HepG2 (cell line): Measurements from ENCODE around the gene HMGN4. TPM values are rescaled to one million over a fixed set of nuclear protein-coding genes. Genes with fewer than 3 reads are reported as not detected.

Experiments used
- PITX1 ChIP-seq: sonication (generic); formaldehyde crosslinking; IDR thresholded peaks from 2 replicates; pipeline ENCODE4 v1.5.1; 2020; ENCODE audit warnings: mild to moderate bottlenecking, missing genetic modification reagents
- PRPF4 ChIP-seq: fragments of 200-400 bp; formaldehyde crosslinking; IDR thresholded peaks from 2 replicates; pipeline ENCODE4 v1.6.1; 2016; ENCODE audit warnings: low read length, low read depth; ENCODE audit not compliant: poor library complexity, severe bottlenecking
- RBM39 ChIP-seq: fragments of 200-400 bp; formaldehyde crosslinking; IDR thresholded peaks from one replicate; pipeline ENCODE4 v1.6.1; 2018; ENCODE audit warnings: antibody characterized with exemption, mild to moderate bottlenecking, low read depth, low read length; ENCODE audit not compliant: poor library complexity, severe bottlenecking
- SRY ChIP-seq: sonication (generic); formaldehyde crosslinking; IDR thresholded peaks from 2 replicates; pipeline ENCODE4 v1.8.0; 2022; ENCODE audit warnings: mild to moderate bottlenecking, missing genetic modification reagents
- SYNCRIP ChIP-seq: fragments of 200-400 bp; formaldehyde crosslinking; IDR thresholded peaks from 2 replicates; pipeline ENCODE4 v1.6.1; 2018; ENCODE audit warnings: mild to moderate bottlenecking, low read depth, low read length; ENCODE audit not compliant: insufficient read depth
- TCF12 ChIP-seq, 2 experiments: fragments of 450-650 bp in 1 of 2; sonication (generic) in 1 of 2; formaldehyde crosslinking in 1 of 2; IDR thresholded peaks; 2 replicates each; pipeline versions ENCODE4 v1.6.1 to v1.8.0; 2017 to 2022; ENCODE audit warnings: antibody characterized with exemption in 1 of 2, mild to moderate bottlenecking in 1 of 2, missing genetic modification reagents in 1 of 2, moderate library complexity in 1 of 2
- WIZ ChIP-seq: sonication (generic); formaldehyde crosslinking; IDR thresholded peaks from 2 replicates; pipeline ENCODE4 v1.5.1; 2020; ENCODE audit warnings: mild to moderate bottlenecking, missing genetic modification reagents
- ZC3H13 ChIP-seq: sonication (generic); formaldehyde crosslinking; IDR thresholded peaks from 2 replicates; pipeline ENCODE4 v1.8.1; 2023; ENCODE audit warnings: mild to moderate bottlenecking, missing genetic modification reagents, moderate library complexity
- ZFY ChIP-seq: sonication (generic); formaldehyde crosslinking; IDR thresholded peaks from 2 replicates; pipeline ENCODE4 v1.4.0; 2020; ENCODE audit warnings: missing genetic modification reagents
- ZMYM2 ChIP-seq: sonication (generic); formaldehyde crosslinking; IDR thresholded peaks from 2 replicates; pipeline ENCODE4 v1.8.0; 2022; ENCODE audit warnings: mild to moderate bottlenecking, missing genetic modification reagents
- ZNF10 ChIP-seq: sonication (generic); formaldehyde crosslinking; IDR thresholded peaks from 2 replicates; pipeline ENCODE4 v1.4.0; 2020; ENCODE audit warnings: mild to moderate bottlenecking, low read depth, missing genetic modification reagents, borderline replicate concordance
- ZNF136 ChIP-seq: sonication (generic); formaldehyde crosslinking; IDR thresholded peaks from 2 replicates; pipeline ENCODE4 v1.8.1; 2022; ENCODE audit warnings: low read depth, mild to moderate bottlenecking, moderate library complexity, missing genetic modification reagents
- ZNF24 ChIP-seq: fragments of 450-650 bp; IDR thresholded peaks from 2 replicates; pipeline ENCODE4 v1.6.1; 2017; ENCODE audit warnings: antibody characterized with exemption, mild to moderate bottlenecking
- ZNF660 ChIP-seq: sonication (generic); formaldehyde crosslinking; IDR thresholded peaks from 2 replicates; pipeline ENCODE4 v1.5.1; 2020; ENCODE audit warnings: mild to moderate bottlenecking, low read depth, missing genetic modification reagents, borderline replicate concordance
- ZNF674 ChIP-seq: sonication (generic); formaldehyde crosslinking; IDR thresholded peaks from 2 replicates; pipeline ENCODE4 v1.5.0; 2020; ENCODE audit warnings: low read depth, mild to moderate bottlenecking, missing genetic modification reagents
- ZNF747 ChIP-seq: sonication (generic); formaldehyde crosslinking; IDR thresholded peaks from 2 replicates; pipeline ENCODE4 v1.8.1; 2023; ENCODE audit warnings: missing genetic modification reagents, mild to moderate bottlenecking, borderline replicate concordance
- ZNF790 ChIP-seq: sonication (generic); formaldehyde crosslinking; IDR thresholded peaks from 2 replicates; pipeline ENCODE4 v1.8.0; 2022; ENCODE audit warnings: missing genetic modification reagents, mild to moderate bottlenecking, borderline replicate concordance
- polyA plus RNA-seq, 8 experiments: library from polyadenylated mRNA; depleted of rRNA in 3 of 8; stranded (reverse) in 7 of 8; unstranded in 1 of 8; fragments of >200 nt; fragmentation: Illumina TruSeq in 4 of 8; extraction: Trizol in 4 of 8; gene quantifications; 2 replicates each; pipeline versions ENCODE4 v1.2.1 to v1.2.3, GENCODE V29; 2011 to 2016; ENCODE audit warnings: low read depth in 4 of 8, missing spikeins in 1 of 8, mixed read lengths in 1 of 8; ENCODE audit not compliant: insufficient read depth in 1 of 8
- total RNA-seq, 5 experiments: library from RNA; depleted of rRNA; stranded (reverse); fragments of >200 nt; fragmentation: Illumina TruSeq; extraction: Trizol; gene quantifications; 2 replicates each; pipeline ENCODE4 v1.2.3, GENCODE V29; 2016; ENCODE audit warnings: low read depth in 1 of 5
- TF ChIP-seq, protein P1 (sequence below): sonication (generic); formaldehyde crosslinking; IDR thresholded peaks from 2 replicates; pipeline ENCODE4 v1.4.0; 2020; ENCODE audit warnings: missing genetic modification reagents
- TF ChIP-seq, protein P2 (sequence below): IDR thresholded peaks from 2 replicates; pipeline ENCODE4 v1.6.1; 2016
- TF ChIP-seq, protein P3 (sequence below): sonication (generic); formaldehyde crosslinking; IDR thresholded peaks from 2 replicates; pipeline ENCODE4 v1.4.0; 2020; ENCODE audit warnings: missing genetic modification reagents
- TF ChIP-seq, protein P4 (sequence below): fragments of 450-650 bp; IDR thresholded peaks from 2 replicates; pipeline ENCODE4 v1.6.1; 2017

The HMGN4 gene
- total and polyA plus RNA-seq, 2 of the 13 experiments (the other 11 are each of a cell fraction or from before 2014, with no cell fraction given): 39.9 to 52.1 TPM

DNA sequence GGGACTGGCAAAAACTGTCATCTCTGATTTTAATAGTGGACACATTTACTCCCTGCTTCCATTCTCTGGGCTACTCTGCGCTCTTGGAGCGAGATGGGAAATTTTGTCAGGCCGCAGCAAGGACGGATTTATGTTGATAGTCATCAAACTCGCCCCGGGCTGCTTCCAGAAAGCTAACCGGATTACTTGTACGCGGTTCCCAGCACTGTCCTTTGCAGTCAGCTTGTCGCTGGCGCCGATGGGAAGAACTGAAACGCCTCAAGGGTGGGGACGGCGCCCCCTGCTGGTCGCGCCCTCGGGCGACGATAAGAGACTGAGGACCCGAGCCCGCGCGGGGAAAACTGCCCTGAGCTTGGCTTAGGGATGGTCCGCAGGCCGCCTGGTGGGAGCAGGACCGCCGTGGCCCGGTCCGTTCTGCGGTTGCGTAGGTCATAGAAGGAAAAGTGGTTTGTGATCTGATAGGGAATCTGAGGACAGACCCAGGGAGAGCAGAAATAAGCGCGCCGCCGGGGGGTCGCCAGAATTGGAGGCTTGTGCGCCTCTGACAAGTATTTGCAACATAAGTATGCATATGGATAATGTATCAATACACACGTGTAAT, 57.6 kb downstream of the HMGN4 start (continued):
- TF ChIP-seq, protein P1, sequence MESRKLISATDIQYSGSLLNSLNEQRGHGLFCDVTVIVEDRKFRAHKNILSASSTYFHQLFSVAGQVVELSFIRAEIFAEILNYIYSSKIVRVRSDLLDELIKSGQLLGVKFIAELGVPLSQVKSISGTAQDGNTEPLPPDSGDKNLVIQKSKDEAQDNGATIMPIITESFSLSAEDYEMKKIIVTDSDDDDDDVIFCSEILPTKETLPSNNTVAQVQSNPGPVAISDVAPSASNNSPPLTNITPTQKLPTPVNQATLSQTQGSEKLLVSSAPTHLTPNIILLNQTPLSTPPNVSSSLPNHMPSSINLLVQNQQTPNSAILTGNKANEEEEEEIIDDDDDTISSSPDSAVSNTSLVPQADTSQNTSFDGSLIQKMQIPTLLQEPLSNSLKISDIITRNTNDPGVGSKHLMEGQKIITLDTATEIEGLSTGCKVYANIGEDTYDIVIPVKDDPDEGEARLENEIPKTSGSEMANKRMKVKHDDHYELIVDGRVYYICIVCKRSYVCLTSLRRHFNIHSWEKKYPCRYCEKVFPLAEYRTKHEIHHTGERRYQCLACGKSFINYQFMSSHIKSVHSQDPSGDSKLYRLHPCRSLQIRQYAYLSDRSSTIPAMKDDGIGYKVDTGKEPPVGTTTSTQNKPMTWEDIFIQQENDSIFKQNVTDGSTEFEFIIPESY (CRISPR knock-in tag): peak; percentile 96
- TF ChIP-seq, protein P2, sequence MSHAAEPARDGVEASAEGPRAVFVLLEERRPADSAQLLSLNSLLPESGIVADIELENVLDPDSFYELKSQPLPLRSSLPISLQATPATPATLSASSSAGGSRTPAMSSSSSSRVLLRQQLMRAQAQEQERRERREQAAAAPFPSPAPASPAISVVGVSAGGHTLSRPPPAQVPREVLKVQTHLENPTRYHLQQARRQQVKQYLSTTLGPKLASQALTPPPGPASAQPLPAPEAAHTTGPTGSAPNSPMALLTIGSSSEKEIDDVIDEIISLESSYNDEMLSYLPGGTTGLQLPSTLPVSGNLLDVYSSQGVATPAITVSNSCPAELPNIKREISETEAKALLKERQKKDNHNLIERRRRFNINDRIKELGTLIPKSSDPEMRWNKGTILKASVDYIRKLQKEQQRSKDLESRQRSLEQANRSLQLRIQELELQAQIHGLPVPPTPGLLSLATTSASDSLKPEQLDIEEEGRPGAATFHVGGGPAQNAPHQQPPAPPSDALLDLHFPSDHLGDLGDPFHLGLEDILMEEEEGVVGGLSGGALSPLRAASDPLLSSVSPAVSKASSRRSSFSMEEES: peak; percentile 81
- TF ChIP-seq ZFY (CRISPR knock-in tag) (peak; percentile 58; the same call in 1 of the 2 replicates), ZC3H13 (CRISPR knock-in tag) (peak; percentile 89; the same call in 1 of the 2 replicates), ZNF790 (0 out of 2 replicates have a peak, but pooled peaks have one; percentile 58), SYNCRIP (no peak), ZNF24 (peak; percentile 85), WIZ (CRISPR knock-in tag) (no peak; the same call in 1 of the 2 replicates), ZNF747 (CRISPR knock-in tag) (no peak), ZNF10 (CRISPR knock-in tag) (no peak), ZNF674 (CRISPR knock-in tag) (no peak), TCF12 (IDR thresholded peaks at IDR 0.05) (no peak), TCF12 (CRISPR knock-in tag; IDR thresholded peaks at IDR 0.05) (0 out of 2 replicates have a peak, but pooled peaks have one; percentile 59), ZNF660 (CRISPR knock-in tag) (no peak), PRPF4 (no peak), PITX1 (CRISPR knock-in tag) (peak; percentile 88; the same call in 1 of the 2 replicates), ZMYM2 (CRISPR knock-in tag) (peak; percentile 93), SRY (CRISPR knock-in tag) (peak; percentile 70; the same call in 1 of the 2 replicates), RBM39 (peak; percentile 78), ZNF136 (CRISPR knock-in tag) (0 out of 2 replicates have a peak, but pooled peaks have one; percentile 64)
- TF ChIP-seq, protein P3, sequence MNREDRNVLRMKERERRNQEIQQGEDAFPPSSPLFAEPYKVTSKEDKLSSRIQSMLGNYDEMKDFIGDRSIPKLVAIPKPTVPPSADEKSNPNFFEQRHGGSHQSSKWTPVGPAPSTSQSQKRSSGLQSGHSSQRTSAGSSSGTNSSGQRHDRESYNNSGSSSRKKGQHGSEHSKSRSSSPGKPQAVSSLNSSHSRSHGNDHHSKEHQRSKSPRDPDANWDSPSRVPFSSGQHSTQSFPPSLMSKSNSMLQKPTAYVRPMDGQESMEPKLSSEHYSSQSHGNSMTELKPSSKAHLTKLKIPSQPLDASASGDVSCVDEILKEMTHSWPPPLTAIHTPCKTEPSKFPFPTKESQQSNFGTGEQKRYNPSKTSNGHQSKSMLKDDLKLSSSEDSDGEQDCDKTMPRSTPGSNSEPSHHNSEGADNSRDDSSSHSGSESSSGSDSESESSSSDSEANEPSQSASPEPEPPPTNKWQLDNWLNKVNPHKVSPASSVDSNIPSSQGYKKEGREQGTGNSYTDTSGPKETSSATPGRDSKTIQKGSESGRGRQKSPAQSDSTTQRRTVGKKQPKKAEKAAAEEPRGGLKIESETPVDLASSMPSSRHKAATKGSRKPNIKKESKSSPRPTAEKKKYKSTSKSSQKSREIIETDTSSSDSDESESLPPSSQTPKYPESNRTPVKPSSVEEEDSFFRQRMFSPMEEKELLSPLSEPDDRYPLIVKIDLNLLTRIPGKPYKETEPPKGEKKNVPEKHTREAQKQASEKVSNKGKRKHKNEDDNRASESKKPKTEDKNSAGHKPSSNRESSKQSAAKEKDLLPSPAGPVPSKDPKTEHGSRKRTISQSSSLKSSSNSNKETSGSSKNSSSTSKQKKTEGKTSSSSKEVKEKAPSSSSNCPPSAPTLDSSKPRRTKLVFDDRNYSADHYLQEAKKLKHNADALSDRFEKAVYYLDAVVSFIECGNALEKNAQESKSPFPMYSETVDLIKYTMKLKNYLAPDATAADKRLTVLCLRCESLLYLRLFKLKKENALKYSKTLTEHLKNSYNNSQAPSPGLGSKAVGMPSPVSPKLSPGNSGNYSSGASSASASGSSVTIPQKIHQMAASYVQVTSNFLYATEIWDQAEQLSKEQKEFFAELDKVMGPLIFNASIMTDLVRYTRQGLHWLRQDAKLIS (CRISPR knock-in tag): no peak
- TF ChIP-seq, protein P4, sequence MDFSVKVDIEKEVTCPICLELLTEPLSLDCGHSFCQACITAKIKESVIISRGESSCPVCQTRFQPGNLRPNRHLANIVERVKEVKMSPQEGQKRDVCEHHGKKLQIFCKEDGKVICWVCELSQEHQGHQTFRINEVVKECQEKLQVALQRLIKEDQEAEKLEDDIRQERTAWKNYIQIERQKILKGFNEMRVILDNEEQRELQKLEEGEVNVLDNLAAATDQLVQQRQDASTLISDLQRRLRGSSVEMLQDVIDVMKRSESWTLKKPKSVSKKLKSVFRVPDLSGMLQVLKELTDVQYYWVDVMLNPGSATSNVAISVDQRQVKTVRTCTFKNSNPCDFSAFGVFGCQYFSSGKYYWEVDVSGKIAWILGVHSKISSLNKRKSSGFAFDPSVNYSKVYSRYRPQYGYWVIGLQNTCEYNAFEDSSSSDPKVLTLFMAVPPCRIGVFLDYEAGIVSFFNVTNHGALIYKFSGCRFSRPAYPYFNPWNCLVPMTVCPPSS: no peak
